ENCODE measurements around the gene EHMT1. TPM values are rescaled to one million over a fixed set of nuclear protein-coding genes. Genes with fewer than 3 reads are reported as not detected.

Gene EHMT1
- total RNA-seq, 1 donor from 2014 or later: 64.5 TPM

DNA sequence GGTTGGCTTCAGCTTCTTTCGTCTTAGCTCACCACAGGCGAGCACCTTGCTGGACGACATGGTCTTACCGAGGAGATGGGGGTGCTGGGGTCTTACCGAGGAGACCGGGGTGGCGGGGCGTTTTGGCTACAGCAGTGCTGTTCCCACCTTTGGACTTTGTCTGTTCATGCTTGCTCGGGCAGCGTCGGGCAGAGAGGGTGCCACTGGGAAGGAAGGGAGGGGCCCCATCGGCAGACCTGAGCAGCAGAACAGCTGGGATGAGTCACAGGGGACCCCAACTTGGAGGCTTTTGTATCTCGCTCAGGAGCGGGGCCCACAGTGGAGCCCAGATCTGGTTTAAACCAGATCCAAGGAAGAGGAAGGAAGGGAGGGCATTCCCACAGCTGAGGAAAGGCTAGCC is 152.8 kb downstream of the EHMT1 start:
- Mint-ChIP-seq H3K36me3 (ENCODE audit: low read depth, unreplicated experiment) (peaks cover 33% of the 10 kb centered on the region), H3K27ac (ENCODE audit: unreplicated experiment) (no peak overlapping the region), H3K27me3 (ENCODE audit: low read depth, unreplicated experiment) (no peaks in the 10 kb centered on the region), H3K4me1 (ENCODE audit: low read depth, unreplicated experiment) (no peaks in the 10 kb centered on the region), H3K4me3 (ENCODE audit: unreplicated experiment) (no peak overlapping the region), H3K9me3 (ENCODE audit: unreplicated experiment) (peaks cover 8% of the 10 kb centered on the region)
- no peak overlapping the region for H3K27ac ChIP-seq (ENCODE audit: low read depth, low read length)
- TF ChIP-seq EZH2 (IDR thresholded peaks at IDR 0.05; ENCODE audit: insufficient read depth, low read length): no peak
- TF ChIP-seq, protein P1, sequence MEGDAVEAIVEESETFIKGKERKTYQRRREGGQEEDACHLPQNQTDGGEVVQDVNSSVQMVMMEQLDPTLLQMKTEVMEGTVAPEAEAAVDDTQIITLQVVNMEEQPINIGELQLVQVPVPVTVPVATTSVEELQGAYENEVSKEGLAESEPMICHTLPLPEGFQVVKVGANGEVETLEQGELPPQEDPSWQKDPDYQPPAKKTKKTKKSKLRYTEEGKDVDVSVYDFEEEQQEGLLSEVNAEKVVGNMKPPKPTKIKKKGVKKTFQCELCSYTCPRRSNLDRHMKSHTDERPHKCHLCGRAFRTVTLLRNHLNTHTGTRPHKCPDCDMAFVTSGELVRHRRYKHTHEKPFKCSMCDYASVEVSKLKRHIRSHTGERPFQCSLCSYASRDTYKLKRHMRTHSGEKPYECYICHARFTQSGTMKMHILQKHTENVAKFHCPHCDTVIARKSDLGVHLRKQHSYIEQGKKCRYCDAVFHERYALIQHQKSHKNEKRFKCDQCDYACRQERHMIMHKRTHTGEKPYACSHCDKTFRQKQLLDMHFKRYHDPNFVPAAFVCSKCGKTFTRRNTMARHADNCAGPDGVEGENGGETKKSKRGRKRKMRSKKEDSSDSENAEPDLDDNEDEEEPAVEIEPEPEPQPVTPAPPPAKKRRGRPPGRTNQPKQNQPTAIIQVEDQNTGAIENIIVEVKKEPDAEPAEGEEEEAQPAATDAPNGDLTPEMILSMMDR (IDR thresholded peaks at IDR 0.05; ENCODE audit: insufficient read depth, low read depth, low read length): no peak
- no peak overlapping the region for H3K4me3 ChIP-seq (ENCODE audit: insufficient read depth, low read depth, low read length)
- DNase-seq (ENCODE audit: low read depth): no peak
- no peaks in the 10 kb centered on the region for H3K79me2 ChIP-seq (ENCODE audit: insufficient read depth, low read length)
- H3K4me1 ChIP-seq (ENCODE audit: insufficient read depth, low read length): no peaks in the 10 kb centered on the region
- H4K20me1 ChIP-seq (ENCODE audit: insufficient read depth, low read length): peaks cover 20% of the 10 kb centered on the region
- no peaks in the 10 kb centered on the region for H3K27me3 ChIP-seq (ENCODE audit: insufficient read depth, low read length)
- FAIRE-seq: no peak
- H3K9ac ChIP-seq (ENCODE audit: low read length): no peak overlapping the region
- no peak overlapping the region for H3K4me2 ChIP-seq (ENCODE audit: low read length)
- peaks cover 7% of the 10 kb centered on the region for H3K36me3 ChIP-seq (ENCODE audit: insufficient read depth, low read length)
- H3K9me3 ChIP-seq (ENCODE audit: insufficient read depth, low read depth, low read length): no peaks in the 10 kb centered on the region
- no peak overlapping the region for H2AFZ ChIP-seq (ENCODE audit: low read depth, low read length)

DNA sequence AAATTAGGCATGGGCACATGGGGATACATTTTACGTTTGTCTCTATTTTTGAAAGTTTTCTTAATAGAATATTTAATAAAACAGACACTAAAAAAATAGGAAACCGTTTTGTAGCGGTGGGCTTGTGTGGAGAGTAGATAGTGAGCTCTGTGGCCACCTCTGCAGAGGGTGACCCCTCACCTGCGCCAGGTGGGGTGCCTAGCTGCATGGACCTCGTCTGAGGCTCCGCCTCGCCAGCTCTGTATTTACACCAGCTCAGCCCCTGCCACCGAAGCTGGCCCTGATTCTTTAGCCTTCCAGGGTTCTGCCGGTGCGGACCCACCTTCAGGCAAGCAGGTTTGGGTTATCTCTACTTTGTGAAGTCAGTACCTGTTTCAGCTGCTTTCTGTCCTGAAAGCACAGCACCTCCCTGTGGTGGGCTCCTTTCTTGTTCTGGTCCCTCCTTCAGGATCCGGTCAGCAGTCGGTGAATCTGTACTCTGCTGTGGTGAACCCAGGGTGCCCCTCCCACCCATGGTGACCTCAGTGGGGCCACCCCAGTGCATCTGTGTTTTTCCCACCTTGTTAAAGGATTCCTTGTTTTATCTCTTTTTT is 153.6 kb downstream of the EHMT1 start:
- DNase-seq (ENCODE audit: low read depth) (no peak), FAIRE-seq (no peak)
- Mint-ChIP-seq H3K36me3 (ENCODE audit: low read depth, unreplicated experiment) (peaks cover 37% of the 10 kb centered on the region), H3K9me3 (ENCODE audit: unreplicated experiment) (peaks cover 8% of the 10 kb centered on the region), H3K27ac (ENCODE audit: unreplicated experiment) (no peak overlapping the region), H3K4me3 (ENCODE audit: unreplicated experiment) (no peak overlapping the region), H3K27me3 (ENCODE audit: low read depth, unreplicated experiment) (no peaks in the 10 kb centered on the region), H3K4me1 (ENCODE audit: low read depth, unreplicated experiment) (no peaks in the 10 kb centered on the region)
- H3K27me3 ChIP-seq (ENCODE audit: insufficient read depth, low read length): no peaks in the 10 kb centered on the region
- H3K4me1 ChIP-seq (ENCODE audit: insufficient read depth, low read length): no peaks in the 10 kb centered on the region
- no peak overlapping the region for H3K9ac ChIP-seq (ENCODE audit: low read length)
- H3K4me3 ChIP-seq (ENCODE audit: insufficient read depth, low read depth, low read length): no peak overlapping the region
- no peak overlapping the region for H2AFZ ChIP-seq (ENCODE audit: low read depth, low read length)
- H3K4me2 ChIP-seq (ENCODE audit: low read length): no peak overlapping the region
- no peak overlapping the region for H3K27ac ChIP-seq (ENCODE audit: low read depth, low read length)
- H3K9me3 ChIP-seq (ENCODE audit: insufficient read depth, low read depth, low read length): no peaks in the 10 kb centered on the region
- peaks cover 11% of the 10 kb centered on the region for H3K36me3 ChIP-seq (ENCODE audit: insufficient read depth, low read length)
- no peaks in the 10 kb centered on the region for H3K79me2 ChIP-seq (ENCODE audit: insufficient read depth, low read length)
- peaks cover 20% of the 10 kb centered on the region for H4K20me1 ChIP-seq (ENCODE audit: insufficient read depth, low read length)
- TF ChIP-seq, protein P1 (IDR thresholded peaks at IDR 0.05; ENCODE audit: insufficient read depth, low read depth, low read length): no peak
- TF ChIP-seq EZH2 (IDR thresholded peaks at IDR 0.05; ENCODE audit: insufficient read depth, low read length): no peak

DNA sequence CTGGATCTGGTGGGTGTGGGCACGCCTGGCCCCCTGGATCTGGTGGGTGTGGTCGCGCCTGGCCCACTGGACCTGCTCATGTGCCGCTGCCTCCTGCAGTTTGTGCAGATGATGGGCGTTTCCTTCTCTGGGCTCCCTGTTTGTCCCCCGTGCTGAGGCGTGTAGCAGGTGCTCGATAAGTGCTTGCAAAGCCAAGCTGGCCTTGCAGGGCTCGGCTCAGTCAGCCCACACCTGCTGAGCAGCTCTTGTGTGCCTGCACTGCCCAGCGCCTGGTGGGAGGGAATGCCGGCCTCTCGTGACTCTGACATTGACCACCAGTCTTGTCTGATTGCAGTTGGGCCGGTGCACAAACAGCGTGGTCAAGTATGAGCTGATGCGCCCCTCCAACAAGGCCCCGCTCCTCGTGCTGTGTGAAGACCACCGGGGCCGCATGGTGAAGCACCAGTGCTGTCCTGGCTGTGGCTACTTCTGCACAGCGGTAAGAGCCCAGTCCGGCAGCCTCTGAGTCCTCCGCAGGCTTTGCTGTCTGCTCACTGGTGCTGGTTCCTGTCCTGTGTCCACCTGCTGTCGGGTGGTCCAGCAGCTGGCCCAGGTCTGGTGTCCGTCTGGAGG is 156.1 kb downstream of the EHMT1 start:
- no peak overlapping the region for H3K4me3 ChIP-seq (ENCODE audit: insufficient read depth, low read depth, low read length)
- FAIRE-seq (no peak), DNase-seq (ENCODE audit: low read depth) (no peak)
- H3K36me3 Mint-ChIP-seq (ENCODE audit: low read depth, unreplicated experiment): peaks cover 38% of the 10 kb centered on the region
- peaks cover 8% of the 10 kb centered on the region for H3K79me2 ChIP-seq (ENCODE audit: insufficient read depth, low read length)
- H3K9ac ChIP-seq (ENCODE audit: low read length): no peak overlapping the region
- no peak overlapping the region for H3K4me2 ChIP-seq (ENCODE audit: low read length)
- H3K4me3 Mint-ChIP-seq (ENCODE audit: unreplicated experiment): no peak overlapping the region
- TF ChIP-seq, protein P1 (IDR thresholded peaks at IDR 0.05; ENCODE audit: insufficient read depth, low read depth, low read length): no peak
- TF ChIP-seq EZH2 (IDR thresholded peaks at IDR 0.05; ENCODE audit: insufficient read depth, low read length): no peak
- no peaks in the 10 kb centered on the region for H3K27me3 Mint-ChIP-seq (ENCODE audit: low read depth, unreplicated experiment)
- no peak overlapping the region for H2AFZ ChIP-seq (ENCODE audit: low read depth, low read length)
- no peak overlapping the region for H3K27ac ChIP-seq (ENCODE audit: low read depth, low read length)
- peaks cover 29% of the 10 kb centered on the region for H4K20me1 ChIP-seq (ENCODE audit: insufficient read depth, low read length)
- H3K27ac Mint-ChIP-seq (ENCODE audit: unreplicated experiment): no peak overlapping the region
- H3K9me3 Mint-ChIP-seq (ENCODE audit: unreplicated experiment): peaks cover 8% of the 10 kb centered on the region
- no peaks in the 10 kb centered on the region for H3K4me1 Mint-ChIP-seq (ENCODE audit: low read depth, unreplicated experiment)
- H3K36me3 ChIP-seq (ENCODE audit: insufficient read depth, low read length): peaks cover 12% of the 10 kb centered on the region
- H3K27me3 ChIP-seq (ENCODE audit: insufficient read depth, low read length): no peaks in the 10 kb centered on the region
- no peaks in the 10 kb centered on the region for H3K4me1 ChIP-seq (ENCODE audit: insufficient read depth, low read length)
- H3K9me3 ChIP-seq (ENCODE audit: insufficient read depth, low read depth, low read length): no peaks in the 10 kb centered on the region

Data from astrocyte (in vitro differentiated cells and primary cell).